ENCODE results near the gene CPSF3. TPM values are rescaled to one million over a fixed set of nuclear protein-coding genes. Genes with fewer than 3 reads are reported as not detected.

CPSF3 gene
- polyA plus RNA-seq, 2 of the 4 experiments (the other 2 are of a cell fraction): 63.4 to 77.2 TPM

DNA sequence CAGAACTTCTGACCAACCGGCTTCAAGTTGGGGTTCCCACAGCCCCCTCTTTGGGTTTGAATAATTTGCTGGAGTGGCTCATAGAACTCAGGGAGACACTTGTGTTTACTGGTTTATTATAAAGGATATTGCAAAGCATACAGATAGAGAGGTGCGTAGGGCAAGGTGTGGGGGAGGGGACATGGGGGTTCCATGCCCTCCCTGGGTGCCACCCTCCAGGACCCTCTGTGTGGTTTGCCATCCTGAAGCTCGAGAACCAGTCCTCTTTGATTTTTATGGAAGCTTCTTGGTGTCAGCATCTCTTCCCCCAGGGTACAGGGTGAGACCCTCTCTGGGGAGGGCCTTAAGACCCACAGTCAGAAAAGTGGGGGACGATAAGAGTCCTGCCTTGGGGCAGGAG is 38.9 kb upstream of the CPSF3 start:
- Histone ChIP-seq H3K4me1 (peaks cover 73% of the 10 kb centered on the region), H3K4me2 (no peak overlapping the region), H3K9me3 (no peaks in the 10 kb centered on the region), H3K4me3 (no peak overlapping the region), H3K27ac (peak overlapping the region; percentile 29 to 76; a peak in 4 of 6 replicates)
- ATAC-seq: no peak
- WGBS (ENCODE audit: missing lambda C conversion rate): 87% methylated on average over 4 of the region's 4 CpGs
- FAIRE-seq: no peak
- no peak for DNase-seq (ENCODE audit: low read depth in 1 of 2, low spot score in 1 of 2)
- ChIA-PET POLR2A (no interaction called here), CTCF (interaction anchor here (1.0 to 2.1 kb wide), 3 partner anchors 17 to 245 kb away, joined by 3 to 5 read pairs (median 5); no protein-coding TSS in a partner anchor)
- TF ChIP-seq TFCP2L1 (CRISPR knock-in tag; IDR thresholded peaks at IDR 0.05) (no peak), CBX2 (IDR thresholded peaks at IDR 0.05; ENCODE audit: borderline replicate concordance, low read depth) (no peak), SMC3 (IDR thresholded peaks at IDR 0.05) (no peak), TP53 (CRISPR knock-in tag; IDR thresholded peaks at IDR 0.05) (no peak), ELK1 (IDR thresholded peaks at IDR 0.05; ENCODE audit: low read depth, low read length) (no peak), HOXB5 (CRISPR knock-in tag; IDR thresholded peaks at IDR 0.05) (no peak), ZC3H11A (IDR thresholded peaks at IDR 0.05) (no peak), ZSCAN20 (CRISPR knock-in tag; IDR thresholded peaks at IDR 0.05) (no peak), HOXB13 (CRISPR knock-in tag; IDR thresholded peaks at IDR 0.05; ENCODE audit: low read depth) (no peak), GATA3 (IDR thresholded peaks at IDR 0.05; ENCODE audit: borderline replicate concordance) (no peak), CBX8 (IDR thresholded peaks at IDR 0.05) (no peak), MAZ (IDR thresholded peaks at IDR 0.05; ENCODE audit: borderline replicate concordance, low read depth, low read length) (no peak), KDM5A (IDR thresholded peaks at IDR 0.05) (no peak)
- TF ChIP-seq, protein P1, sequence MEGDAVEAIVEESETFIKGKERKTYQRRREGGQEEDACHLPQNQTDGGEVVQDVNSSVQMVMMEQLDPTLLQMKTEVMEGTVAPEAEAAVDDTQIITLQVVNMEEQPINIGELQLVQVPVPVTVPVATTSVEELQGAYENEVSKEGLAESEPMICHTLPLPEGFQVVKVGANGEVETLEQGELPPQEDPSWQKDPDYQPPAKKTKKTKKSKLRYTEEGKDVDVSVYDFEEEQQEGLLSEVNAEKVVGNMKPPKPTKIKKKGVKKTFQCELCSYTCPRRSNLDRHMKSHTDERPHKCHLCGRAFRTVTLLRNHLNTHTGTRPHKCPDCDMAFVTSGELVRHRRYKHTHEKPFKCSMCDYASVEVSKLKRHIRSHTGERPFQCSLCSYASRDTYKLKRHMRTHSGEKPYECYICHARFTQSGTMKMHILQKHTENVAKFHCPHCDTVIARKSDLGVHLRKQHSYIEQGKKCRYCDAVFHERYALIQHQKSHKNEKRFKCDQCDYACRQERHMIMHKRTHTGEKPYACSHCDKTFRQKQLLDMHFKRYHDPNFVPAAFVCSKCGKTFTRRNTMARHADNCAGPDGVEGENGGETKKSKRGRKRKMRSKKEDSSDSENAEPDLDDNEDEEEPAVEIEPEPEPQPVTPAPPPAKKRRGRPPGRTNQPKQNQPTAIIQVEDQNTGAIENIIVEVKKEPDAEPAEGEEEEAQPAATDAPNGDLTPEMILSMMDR (IDR thresholded peaks at IDR 0.05): no peak

DNA sequence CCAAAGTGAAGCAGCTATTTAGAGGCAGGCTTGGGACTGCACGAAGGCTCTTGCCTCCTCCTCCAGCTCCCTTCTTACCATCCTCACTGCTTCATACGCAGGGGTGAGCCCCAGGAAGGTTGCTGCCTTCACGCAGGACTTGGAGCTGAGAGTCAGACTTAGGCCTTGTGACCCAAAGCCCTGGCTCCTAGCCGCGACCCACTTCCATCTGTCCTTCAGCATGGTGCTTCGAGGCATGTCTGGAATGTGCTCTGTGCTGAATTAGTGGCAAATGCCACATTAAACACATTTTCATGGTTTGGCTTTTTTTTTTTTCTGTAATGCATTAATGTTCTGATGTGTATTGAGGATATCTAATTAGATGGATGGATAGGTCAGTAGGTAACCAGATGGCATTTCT is 37.6 kb upstream of the CPSF3 start:
- Histone ChIP-seq H3K4me1 (peaks cover 63% of the 10 kb centered on the region), H3K4me2 (peak overlapping the region; percentile 55), H3K27ac (peak overlapping the region; percentile 63 to 76), H3K4me3 (no peak overlapping the region), H3K9me3 (no peaks in the 10 kb centered on the region)
- TF ChIP-seq E2F6 (IDR thresholded peaks at IDR 0.05; ENCODE audit: borderline replicate concordance, low read depth) (no peak), RAD21 (conservative IDR thresholded peaks at IDR 0.05 in 1 of 2, IDR thresholded peaks at IDR 0.05 in 1 of 2) (no peak), EP300 (IDR thresholded peaks at IDR 0.05) (no peak), GATA3 (IDR thresholded peaks at IDR 0.05; ENCODE audit: borderline replicate concordance) (no peak), PHF8 (IDR thresholded peaks at IDR 0.05; ENCODE audit: borderline replicate concordance, low read depth) (no peak), FOXS1 (CRISPR knock-in tag; IDR thresholded peaks at IDR 0.05) (no peak), NPAS2 (CRISPR knock-in tag; IDR thresholded peaks at IDR 0.05; ENCODE audit: borderline replicate concordance) (no peak), RCOR1 (IDR thresholded peaks at IDR 0.05; ENCODE audit: low read depth, low read length) (no peak), MAFK (IDR thresholded peaks at IDR 0.05; ENCODE audit: partially characterized antibody) (no peak), POLR2A (IDR thresholded peaks at IDR 0.05; ENCODE audit: low read length) (no peak), KDM5A (IDR thresholded peaks at IDR 0.05) (no peak), EHF (CRISPR knock-in tag; IDR thresholded peaks at IDR 0.05) (no peak), HDAC2 (IDR thresholded peaks at IDR 0.05) (no peak), ZFP36 (IDR thresholded peaks at IDR 0.05; ENCODE audit: borderline replicate concordance, partially characterized antibody) (no peak), KDM1A (IDR thresholded peaks at IDR 0.05; ENCODE audit: low read depth) (no peak), HOXB13 (CRISPR knock-in tag; IDR thresholded peaks at IDR 0.05; ENCODE audit: low read depth) (no peak), ZSCAN20 (CRISPR knock-in tag; IDR thresholded peaks at IDR 0.05) (no peak)
- TF ChIP-seq, protein P2, sequence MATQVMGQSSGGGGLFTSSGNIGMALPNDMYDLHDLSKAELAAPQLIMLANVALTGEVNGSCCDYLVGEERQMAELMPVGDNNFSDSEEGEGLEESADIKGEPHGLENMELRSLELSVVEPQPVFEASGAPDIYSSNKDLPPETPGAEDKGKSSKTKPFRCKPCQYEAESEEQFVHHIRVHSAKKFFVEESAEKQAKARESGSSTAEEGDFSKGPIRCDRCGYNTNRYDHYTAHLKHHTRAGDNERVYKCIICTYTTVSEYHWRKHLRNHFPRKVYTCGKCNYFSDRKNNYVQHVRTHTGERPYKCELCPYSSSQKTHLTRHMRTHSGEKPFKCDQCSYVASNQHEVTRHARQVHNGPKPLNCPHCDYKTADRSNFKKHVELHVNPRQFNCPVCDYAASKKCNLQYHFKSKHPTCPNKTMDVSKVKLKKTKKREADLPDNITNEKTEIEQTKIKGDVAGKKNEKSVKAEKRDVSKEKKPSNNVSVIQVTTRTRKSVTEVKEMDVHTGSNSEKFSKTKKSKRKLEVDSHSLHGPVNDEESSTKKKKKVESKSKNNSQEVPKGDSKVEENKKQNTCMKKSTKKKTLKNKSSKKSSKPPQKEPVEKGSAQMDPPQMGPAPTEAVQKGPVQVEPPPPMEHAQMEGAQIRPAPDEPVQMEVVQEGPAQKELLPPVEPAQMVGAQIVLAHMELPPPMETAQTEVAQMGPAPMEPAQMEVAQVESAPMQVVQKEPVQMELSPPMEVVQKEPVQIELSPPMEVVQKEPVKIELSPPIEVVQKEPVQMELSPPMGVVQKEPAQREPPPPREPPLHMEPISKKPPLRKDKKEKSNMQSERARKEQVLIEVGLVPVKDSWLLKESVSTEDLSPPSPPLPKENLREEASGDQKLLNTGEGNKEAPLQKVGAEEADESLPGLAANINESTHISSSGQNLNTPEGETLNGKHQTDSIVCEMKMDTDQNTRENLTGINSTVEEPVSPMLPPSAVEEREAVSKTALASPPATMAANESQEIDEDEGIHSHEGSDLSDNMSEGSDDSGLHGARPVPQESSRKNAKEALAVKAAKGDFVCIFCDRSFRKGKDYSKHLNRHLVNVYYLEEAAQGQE (IDR thresholded peaks at IDR 0.05): no peak
- TF ChIP-seq, protein P3, sequence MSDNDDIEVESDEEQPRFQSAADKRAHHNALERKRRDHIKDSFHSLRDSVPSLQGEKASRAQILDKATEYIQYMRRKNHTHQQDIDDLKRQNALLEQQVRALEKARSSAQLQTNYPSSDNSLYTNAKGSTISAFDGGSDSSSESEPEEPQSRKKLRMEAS (IDR thresholded peaks at IDR 0.05): no peak
- TF ChIP-seq, protein P4, sequence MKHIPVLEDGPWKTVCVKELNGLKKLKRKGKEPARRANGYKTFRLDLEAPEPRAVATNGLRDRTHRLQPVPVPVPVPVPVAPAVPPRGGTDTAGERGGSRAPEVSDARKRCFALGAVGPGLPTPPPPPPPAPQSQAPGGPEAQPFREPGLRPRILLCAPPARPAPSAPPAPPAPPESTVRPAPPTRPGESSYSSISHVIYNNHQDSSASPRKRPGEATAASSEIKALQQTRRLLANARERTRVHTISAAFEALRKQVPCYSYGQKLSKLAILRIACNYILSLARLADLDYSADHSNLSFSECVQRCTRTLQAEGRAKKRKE (CRISPR knock-in tag; IDR thresholded peaks at IDR 0.05; ENCODE audit: low read depth): no peak
- 94% methylated on average over 6 of the region's 6 CpGs for whole genome bisulfite sequencing (ENCODE audit: missing lambda C conversion rate)
- ChIA-PET CTCF (interaction anchor here (1.5 to 4.6 kb wide), 5 partner anchors 10 to 243 kb away, joined by 3 to 16 read pairs (median 5); no protein-coding TSS in a partner anchor), POLR2A (no interaction called here)
- DNase-seq (ENCODE audit: low read depth in 1 of 2, low spot score in 1 of 2): no peak
- no peak for ATAC-seq
- no peak for FAIRE-seq

Data from A549 (cell line).